NCI-H2107 treated with DMSO at 0.1 percent for 48 hours (cell line): ENCODE data around the gene TUBB4A.

ENCODE experiments used
- DNase-seq: peaks from one replicate; lab custom pipeline; 2025; ENCODE audit not compliant: unreplicated experiment; lab: John Stamatoyannopoulos, UW

The TUBB4A gene

GRCh38 chr19:6470173-6470572 is 31.9 kb downstream of the TUBB4A start:
- DNase-seq: no peak

- no peak for DNase-seq
These were observed 34.7 kb downstream of the TUBB4A start for GRCh38 chr19:6467384-6467783.

GRCh38 chr19:6466526-6467248 is 35.4 kb downstream of the TUBB4A start:
- no peak for DNase-seq

- no peak for DNase-seq
These were observed 36.4 kb downstream of the TUBB4A start for GRCh38 chr19:6465663-6466062.

GRCh38 chr19:6465006-6465405 is 37.1 kb downstream of the TUBB4A start:
- DNase-seq: no peak

- DNase-seq: no peak
These were observed 37.8 kb downstream of the TUBB4A start, which contains the start of gene CRB3 for GRCh38 chr19:6464070-6464873. Gene CRB3 (plus strand): TSS chr19:6464271. CDS start chr19:6464702, 431 bp downstream.

- peak; percentile 66 for DNase-seq
These were observed 41.8 kb downstream of the TUBB4A start for GRCh38 chr19:6460099-6460884.

GRCh38 chr19:6459262-6460098 is 42.6 kb downstream of the TUBB4A start, which contains the start of gene SLC25A23:
Gene SLC25A23 (minus strand): TSS chr19:6459792. CDS start chr19:6459628, 164 bp downstream.
- no peak for DNase-seq

GRCh38 chr19:6458695-6459261 is 43.3 kb downstream of the TUBB4A start:
- no peak for DNase-seq

- no peak for DNase-seq
These were observed 44.0 kb downstream of the TUBB4A start for GRCh38 chr19:6457958-6458694.

- DNase-seq: no peak
These were observed 46.2 kb downstream of the TUBB4A start for GRCh38 chr19:6455924-6456323.

GRCh38 chr19:6453951-6454565 is 48.1 kb downstream of the TUBB4A start:
- no peak for DNase-seq

GRCh38 chr19:6452899-6453298 is 49.2 kb downstream of the TUBB4A start:
- no peak for DNase-seq

- DNase-seq: no peak
These were observed 49.9 kb downstream of the TUBB4A start for GRCh38 chr19:6452223-6452614.

- no peak for DNase-seq
These were observed 50.4 kb downstream of the TUBB4A start for GRCh38 chr19:6451583-6452222.

GRCh38 chr19:6450166-6450565 is 51.9 kb downstream of the TUBB4A start:
- no peak for DNase-seq

- no peak for DNase-seq
These were observed 54.1 kb downstream of the TUBB4A start for GRCh38 chr19:6448045-6448444.

- no peak for DNase-seq
These were observed 55.7 kb downstream of the TUBB4A start for GRCh38 chr19:6446452-6446851.
